H1 (cell line): ENCODE measurements around the gene S100A16. TPM values are rescaled to one million over a fixed set of nuclear protein-coding genes. Genes with fewer than 3 reads are reported as not detected.
A peak's percentile ranks its signal among the peaks of the same experiment; 100 is the strongest.

Experiments used
- CTCF ChIA-PET: fragments of 300-600 bp; sonication (Branson Sonifier 250); formaldehyde crosslinking; loops from one replicate; lab custom pipeline; 2021; ENCODE audit not compliant: partially characterized antibody; lab: Charles Lee
- POLR2A ChIA-PET: fragments of 300-600 bp; sonication (Branson Sonifier 250); formaldehyde crosslinking; loops from one replicate; lab custom pipeline; 2021; ENCODE audit warnings: inconsistent platforms; ENCODE audit not compliant: partially characterized antibody; lab: Charles Lee
- DNase-seq, 2 experiments: peaks; one replicate each; pipeline versions ENCODE4 v3.0.0 to v3.0.0-alpha.2; 2010 to 2022; ENCODE audit warnings: low spot score in 2 of 2, low read depth in 1 of 2, mixed read lengths in 1 of 2
- FAIRE-seq: peaks from 2 replicates; lab custom pipeline; 2011; peaks lifted over from hg19 to GRCh38; lab: Jason Lieb, UNC
- H2AFZ ChIP-seq: 2 replicates; pipeline ENCODE4 v1.8.1; 2012; ENCODE audit warnings: low read length, inconsistent platforms
- H2AK5ac ChIP-seq: 2 replicates; pipeline ENCODE4 v1.6.1; 2013; ENCODE audit warnings: low read depth, low read length
- H2BK120ac ChIP-seq: replicated peaks from 2 replicates; pipeline ENCODE3; 2013; ENCODE audit warnings: low read depth, low read length, inconsistent platforms
- H2BK12ac ChIP-seq: 2 replicates; pipeline ENCODE4 v1.6.1; 2013; ENCODE audit warnings: low read depth, low read length
- H2BK15ac ChIP-seq: 2 replicates; pipeline ENCODE4 v1.6.1; 2013; ENCODE audit warnings: low read length
- H2BK20ac ChIP-seq: 2 replicates; pipeline ENCODE4 v1.6.1; 2013; ENCODE audit warnings: low read length
- H2BK5ac ChIP-seq: 2 replicates; pipeline ENCODE4 v1.6.1; 2013; ENCODE audit warnings: low read depth, low read length
- H3K14ac ChIP-seq: 2 replicates; pipeline ENCODE4 v1.6.1; 2013; ENCODE audit warnings: inconsistent platforms; ENCODE audit not compliant: insufficient read length
- H3K18ac ChIP-seq: 2 replicates; pipeline ENCODE4 v1.6.1; 2013; ENCODE audit warnings: low read length; ENCODE audit errors: extremely low read depth
- H3K23ac ChIP-seq: 2 replicates; pipeline ENCODE4 v1.6.1; 2013; ENCODE audit warnings: inconsistent platforms; ENCODE audit not compliant: insufficient read length
- H3K23me2 ChIP-seq: 2 replicates; pipeline ENCODE4 v1.6.1; 2013; ENCODE audit warnings: low read depth, low read length
- H3K27ac ChIP-seq: 2 replicates; pipeline ENCODE4 v1.6.1; 2011; ENCODE audit warnings: low read depth, low read length, inconsistent platforms
- H3K27me3 ChIP-seq, 4 experiments: replicated peaks in 1 of 4; 1 replicate in 1 of 4; 2 replicates in 3 of 4; pipeline versions ENCODE4 v1.6.1 to v1.8.1; 2011 to 2013; ENCODE audit warnings: low read length in 3 of 4, mild to moderate bottlenecking in 3 of 4, inconsistent platforms in 2 of 4, mixed read lengths in 2 of 4, moderate library complexity in 1 of 4; ENCODE audit not compliant: control insufficient read depth in 3 of 4, insufficient read depth in 3 of 4; ENCODE audit errors: extremely low read depth in 1 of 4
- H3K36me3 ChIP-seq, 4 experiments: 2 replicates each; pipeline versions ENCODE4 v1.6.1 to v1.8.1; 2011 to 2013; ENCODE audit warnings: mild to moderate bottlenecking in 4 of 4, low read length in 3 of 4, moderate library complexity in 2 of 4, control low read depth in 1 of 4, inconsistent platforms in 1 of 4; ENCODE audit not compliant: insufficient read depth in 4 of 4, control insufficient read depth in 2 of 4
- H3K4ac ChIP-seq: replicated peaks from 2 replicates; pipeline ENCODE3; 2013; ENCODE audit warnings: low read length, low read depth, mixed read lengths, inconsistent platforms; ENCODE audit not compliant: insufficient read length
- H3K4me1 ChIP-seq, 4 experiments: replicated peaks in 1 of 4; 1 replicate in 1 of 4; 2 replicates in 3 of 4; pipeline versions ENCODE4 v1.6.1 to v1.8.1; 2011 to 2013; ENCODE audit warnings: low read length in 3 of 4, inconsistent platforms in 2 of 4, mixed read lengths in 1 of 4; ENCODE audit not compliant: insufficient read depth in 4 of 4, control insufficient read depth in 3 of 4
- H3K4me2 ChIP-seq, 2 experiments: 2 replicates each; pipeline versions ENCODE4 v1.6.1 to v1.8.1; 2011 to 2013; ENCODE audit warnings: low read depth in 2 of 2, low read length in 2 of 2, control low read depth in 1 of 2, inconsistent platforms in 1 of 2, mild to moderate bottlenecking in 1 of 2; ENCODE audit not compliant: insufficient read depth in 1 of 2
- H3K4me3 ChIP-seq, 4 experiments: fragments of 200-600, 300-600 bp in 1 of 4; sonication (generic), shearing (Covaris generic), sonication (Bioruptor Twin) in 1 of 4; 2 replicates each; pipeline versions ENCODE4 v1.5.1 to v1.8.1; 2011 to 2016; ENCODE audit warnings: low read length in 4 of 4, low read depth in 3 of 4, control low read depth in 2 of 4, inconsistent platforms in 2 of 4, mild to moderate bottlenecking in 2 of 4, mixed read lengths in 1 of 4, moderate library complexity in 1 of 4; ENCODE audit not compliant: insufficient read depth in 2 of 4; ENCODE audit errors: extremely low read depth in 1 of 4
- H3K56ac ChIP-seq: replicated peaks from 2 replicates; pipeline ENCODE3; 2013; ENCODE audit warnings: low read depth, mild to moderate bottlenecking, mixed read lengths, low read length, inconsistent platforms; ENCODE audit not compliant: insufficient read length
- H3K79me1 ChIP-seq: 2 replicates; pipeline ENCODE4 v1.6.1; 2013; ENCODE audit warnings: low read depth, low read length, control low read depth
- H3K79me2 ChIP-seq, 2 experiments: 2 replicates each; pipeline versions ENCODE4 v1.6.1 to v1.8.1; 2012 to 2013; ENCODE audit warnings: low read length in 2 of 2, mild to moderate bottlenecking in 2 of 2, inconsistent platforms in 1 of 2; ENCODE audit not compliant: insufficient read depth in 2 of 2, control insufficient read depth in 1 of 2
- H3K9ac ChIP-seq, 4 experiments: replicated peaks in 1 of 4; 1 replicate in 1 of 4; 2 replicates in 3 of 4; pipeline versions ENCODE4 v1.6.1 to v1.8.1; 2011 to 2013; ENCODE audit warnings: low read depth in 3 of 4, low read length in 3 of 4, control low read depth in 2 of 4, mild to moderate bottlenecking in 2 of 4, moderate library complexity in 2 of 4, inconsistent platforms in 1 of 4; ENCODE audit errors: extremely low read depth in 1 of 4
- H3K9me3 ChIP-seq, 2 experiments: 2 replicates each; pipeline versions ENCODE4 v1.6.1 to v1.8.1; 2012 to 2013; ENCODE audit warnings: mild to moderate bottlenecking in 2 of 2, moderate library complexity in 2 of 2, control low read depth in 1 of 2, inconsistent platforms in 1 of 2, low read depth in 1 of 2, low read length in 1 of 2, mixed read lengths in 1 of 2; ENCODE audit not compliant: insufficient read depth in 2 of 2
- H4K20me1 ChIP-seq, 2 experiments: replicated peaks in 1 of 2; 2 replicates each; pipeline versions ENCODE3 to v1.8.1; 2011 to 2013; ENCODE audit warnings: inconsistent platforms in 2 of 2, low read length in 2 of 2, mild to moderate bottlenecking in 1 of 2; ENCODE audit not compliant: insufficient read depth in 2 of 2, control insufficient read depth in 1 of 2
- H4K5ac ChIP-seq: 2 replicates; pipeline ENCODE4 v1.6.1; 2013; ENCODE audit warnings: low read length, low read depth, mixed read lengths, inconsistent platforms; ENCODE audit not compliant: insufficient read length
- H4K8ac ChIP-seq: 2 replicates; pipeline ENCODE4 v1.8.0; 2013; ENCODE audit warnings: mild to moderate bottlenecking, moderate library complexity, low read length, inconsistent platforms; ENCODE audit not compliant: insufficient read depth; ENCODE audit errors: extremely low read depth
- H4K91ac ChIP-seq: replicated peaks from 2 replicates; pipeline ENCODE3; 2013; ENCODE audit warnings: low read length, mixed read lengths, inconsistent platforms; ENCODE audit not compliant: insufficient read length
- CTBP2 ChIP-seq: IDR thresholded peaks from 2 replicates; pipeline ENCODE4 v1.7.0; 2011; ENCODE audit warnings: borderline replicate concordance, mild to moderate bottlenecking, moderate library complexity, mixed read lengths, low read length; ENCODE audit not compliant: insufficient read depth, insufficient read length
- NRF1 ChIP-seq: IDR thresholded peaks from 2 replicates; pipeline ENCODE4 v1.6.1; 2011; ENCODE audit warnings: mild to moderate bottlenecking, low read depth, low read length, improper control_type of control experiment
- WGBS, 2 experiments: shearing (Covaris generic) in 1 of 2; methylation state at CpG; one replicate each; pipeline versions ENCODE4 v1.1.6 to v1.1.7; 2013 to 2015; ENCODE audit warnings: low lambda C conversion rate in 2 of 2, mixed read lengths in 2 of 2, inconsistent platforms in 1 of 2, low coverage in 1 of 2, missing lambda C conversion rate in 1 of 2; ENCODE audit not compliant: insufficient replicate concordance in 2 of 2, insufficient coverage in 1 of 2, insufficient read length in 1 of 2; ENCODE audit errors: extremely low coverage in 1 of 2, missing lambda C conversion rate in 1 of 2; 5-methylcytosine and 5-hydroxymethylcytosine counted together
- long read RNA-seq, 2 experiments: library from RNA in 1 of 2; library from capped mRNA in 1 of 2; stranded (forward); transcript quantifications; one replicate each; pipeline ENCODE4 v2.0.0, GENCODE V29; 2021; ENCODE audit warnings: inconsistent platforms in 1 of 2
- polyA minus RNA-seq, 3 experiments: library from RNA; depleted of rRNA, polyadenylated mRNA; stranded (reverse); fragments of >200 nt; gene quantifications; 1 replicate in 2 of 3; 2 replicates in 1 of 3; pipeline ENCODE4 v1.2.3, GENCODE V29; 2011
- polyA plus RNA-seq, 7 experiments: library from polyadenylated mRNA; depleted of rRNA in 3 of 7; stranded (reverse) in 5 of 7; unstranded in 2 of 7; fragments of >200 nt in 5 of 7; fragments of 200-250 nt in 2 of 7; gene quantifications; 1 replicate in 5 of 7; 2 replicates in 1 of 7; 4 replicates in 1 of 7; pipeline versions ENCODE4 v1.2.1 to v1.2.3, GENCODE V29; 2011 to 2013; ENCODE audit warnings: missing spikeins in 2 of 7, mixed read lengths in 2 of 7
- total RNA-seq: library from RNA; stranded (reverse); fragmentation: NEBNext Ultra II Directional; extraction: Animal tissue kit (Norgen Biotek cat#: 25700); gene quantifications from 2 replicates; pipeline ENCODE4 v1.2.1, GENCODE V29; 2021

S100A16 gene, protein sequence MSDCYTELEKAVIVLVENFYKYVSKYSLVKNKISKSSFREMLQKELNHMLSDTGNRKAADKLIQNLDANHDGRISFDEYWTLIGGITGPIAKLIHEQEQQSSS
- total RNA-seq (14.7 and 14.9 TPM in 2 replicates), polyA plus RNA-seq (2011; rRNA removed) (51.7 and 61.4 TPM in 2 replicates), polyA minus RNA-seq (2011; rRNA and poly(A)+ RNA removed) (12.3 and 17.1 TPM in 2 replicates)
- 45.0 TPM for polyA plus RNA-seq (2011; cell fraction: cytosol; rRNA removed)
- polyA plus RNA-seq (2011; cell fraction: nucleus; rRNA removed): 26.3 TPM
- 14.2 to 25.5 TPM (median 21.1 TPM) in 4 replicates for polyA plus RNA-seq (2012, experiment 1 of 2)
- 26.5 TPM for polyA plus RNA-seq (2012, experiment 2 of 2)
- polyA plus RNA-seq (2013, experiment 1 of 2): 17.5 TPM
- 17.9 TPM for polyA plus RNA-seq (2013, experiment 2 of 2)
- polyA minus RNA-seq (2011; cell fraction: cytosol; rRNA and poly(A)+ RNA removed): 11.1 TPM
- polyA minus RNA-seq (2011; cell fraction: nucleus; rRNA and poly(A)+ RNA removed): 7.6 TPM
- long read RNA-seq, experiment 1, transcript S100A16-204 (3 exons, 1,118 nt): major isoform, 15 of 30 reads
- long read RNA-seq, experiment 1, partial matches to known transcripts: 6 of 30 reads
- long read RNA-seq, experiment 1, other reads (novel, unspliced or antisense): 6 of 30 reads
- long read RNA-seq, experiment 2, transcript S100A16-202 (3 exons, 1,146 nt): minor isoform, 5 of 38 reads
- long read RNA-seq, experiment 2, transcript S100A16-204 (3 exons, 1,118 nt): major isoform, 30 of 38 reads
- long read RNA-seq, experiment 2, partial matches to known transcripts: 1 of 38 reads
- long read RNA-seq, experiment 2, other reads (novel, unspliced or antisense): 1 of 38 reads

DNA sequence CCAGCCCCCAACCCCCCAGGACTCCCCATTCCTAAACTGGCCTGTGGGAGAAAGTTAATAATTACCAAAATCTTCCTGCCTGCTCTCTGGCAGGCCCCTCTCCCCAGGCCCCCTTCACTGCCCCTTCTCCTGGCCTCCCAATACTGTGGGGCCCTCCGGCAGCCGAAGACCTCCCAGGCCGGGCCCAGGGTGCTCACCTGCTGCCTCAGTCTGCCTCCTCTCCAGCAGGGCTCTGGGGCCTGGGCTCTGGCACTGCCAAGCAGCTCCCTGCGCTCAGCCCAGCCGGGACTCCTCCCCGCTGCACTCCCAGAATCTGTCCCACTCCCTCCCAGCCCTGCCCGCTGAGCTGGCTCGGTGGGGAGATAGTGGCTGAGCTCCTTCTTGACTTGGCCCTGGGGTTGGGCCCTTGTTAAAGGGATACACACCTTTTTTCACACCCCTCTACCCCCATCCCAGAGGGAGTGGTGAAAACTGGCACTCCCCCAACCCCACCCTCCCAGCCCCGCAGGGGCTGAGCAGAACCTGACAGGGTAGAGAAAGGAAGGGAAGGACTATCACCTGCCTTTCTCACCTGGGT lies at the start of gene S100A16:
Gene S100A16, minus strand, starts transcription at position 383 of the 577 bp plus-strand sequence. CDS start 4,986 bp downstream, outside the sequence.
- TF ChIP-seq NRF1: no peak
- peak; percentile 85 for TF ChIP-seq CTBP2
- Histone ChIP-seq H2BK120ac (no peak within 1 kb of the TSS), H4K91ac (peak within 1 kb of the TSS; percentile 64), H4K8ac (peak within 1 kb of the TSS; percentile 75; the same call in 1 of the 2 replicates), H3K4me3 (peak within 1 kb of the TSS in 2 of 4 experiments; percentile 10 to 51; a peak in 6 of 8 replicates), H2BK15ac (peak within 1 kb of the TSS; percentile 96; the same call in 1 of the 2 replicates), H3K36me3 (no peaks in the 10 kb centered on the region), H3K27me3 (no peaks in the 10 kb centered on the region; a peak in 1 of 7 replicates), H3K23me2 (peaks cover 3% of the 10 kb centered on the region), H3K4ac (no peak within 1 kb of the TSS), H3K9ac (no peak within 1 kb of the TSS), H2BK5ac (peak within 1 kb of the TSS; percentile 79; the same call in 1 of the 2 replicates), H3K56ac (no peak within 1 kb of the TSS), H3K4me1 (peaks cover 0 to 35% (median 25%) of the 10 kb centered on the region in 4 experiments; a peak in 6 of 7 replicates), H3K79me1 (no peaks in the 10 kb centered on the region), H3K14ac (no peak within 1 kb of the TSS), H3K79me2 (no peaks in the 10 kb centered on the region), H3K27ac (no peak within 1 kb of the TSS), H2BK12ac (peak within 1 kb of the TSS; percentile 84; the same call in 1 of the 2 replicates), H3K4me2 (peak within 1 kb of the TSS; percentile 59 to 77), H3K9me3 (no peaks in the 10 kb centered on the region), H3K18ac (peak within 1 kb of the TSS; percentile 75), H2AFZ (peak within 1 kb of the TSS; percentile 49; the same call in 1 of the 2 replicates), H4K5ac (no peak within 1 kb of the TSS), H4K20me1 (no peaks in the 10 kb centered on the region), H3K23ac (no peak within 1 kb of the TSS), H2AK5ac (no peak within 1 kb of the TSS), H2BK20ac (peak within 1 kb of the TSS; percentile 48; the same call in 1 of the 2 replicates)
- no peak for FAIRE-seq
- CTCF ChIA-PET: interaction anchor here (1.4 to 15.9 kb wide), 8 partner anchors 10 to 102 kb away, joined by 4 to 224 read pairs (median 50); partner anchors contain the start of genes S100A1, S100A13 and S100A6
- 20% methylated on average over 7 of the region's 9 CpGs; no CpG with 5 or more reads in 1 of the 2 experiments for WGBS, 2 experiments
- DNase-seq: peak in 1 of 2 experiments; percentile 75
- POLR2A ChIA-PET: interaction anchor here (1.0 to 15.3 kb wide), 11 partner anchors 14 to 378 kb away, joined by 3 to 261 read pairs (median 4); partner anchors contain the start of genes CHTOP, RPS27, S100A1 and S100A13
